T-cell (primary cell): ENCODE data around the gene MGA. TPM values are rescaled to one million over a fixed set of nuclear protein-coding genes. Genes with fewer than 3 reads are reported as not detected.

Experiments used
- ATAC-seq, 4 experiments: fragments of 200-7000 bp in 3 of 4; fragments of 150-1000 bp in 1 of 4; cut with Tn5 transposase; replicated peaks in 1 of 4; 1 replicate in 3 of 4; 2 replicates in 1 of 4; pipeline ENCODE4 v1.10.0; 2021; ENCODE audit warnings: moderate library complexity in 3 of 4, mild to moderate bottlenecking in 2 of 4, moderate number of reproducible peaks in 1 of 4
- CTCF ChIA-PET, 2 donors: fragments of 300-600 bp; sonication (Branson Sonifier 250); formaldehyde crosslinking; loops; one replicate each; lab custom pipeline; 2022; ENCODE audit warnings: antibody characterized with exemption in 2 of 2; lab: Charles Lee
- POLR2A ChIA-PET, 2 donors: fragments of 300-600 bp; sonication (Branson Sonifier 250); formaldehyde crosslinking; loops; one replicate each; lab custom pipeline; 2022; ENCODE audit warnings: antibody characterized with exemption in 2 of 2; lab: Charles Lee
- DNase-seq, 35 experiments: peaks; one replicate each; pipeline versions ENCODE4 v3.0.0 to v3.0.0-alpha.2; 2013 to 2023
- H3K27ac ChIP-seq: one replicate; pipeline ENCODE4 v1.5.1; 2013; ENCODE audit warnings: low read length
- H3K27me3 ChIP-seq, 2 experiments: replicated peaks in 1 of 2; 1 replicate in 1 of 2; 2 replicates in 1 of 2; pipeline versions ENCODE4 v1.6.1 to v1.7.0; 2013; ENCODE audit warnings: low read length in 1 of 2, mixed read lengths in 1 of 2; ENCODE audit not compliant: control insufficient read depth in 2 of 2, insufficient read depth in 2 of 2; ENCODE audit errors: extremely low read depth in 1 of 2
- H3K36me3 ChIP-seq, 2 donors: 1 replicate in 1 of 2; 2 replicates in 1 of 2; pipeline versions ENCODE4 v1.6.1 to v1.7.0; 2013; ENCODE audit warnings: low read length in 1 of 2; ENCODE audit not compliant: control insufficient read depth in 2 of 2, insufficient read depth in 1 of 2; ENCODE audit errors: extremely low read depth in 1 of 2
- H3K4me1 ChIP-seq, 2 experiments: 1 replicate in 1 of 2; 2 replicates in 1 of 2; pipeline versions ENCODE4 v1.6.1 to v1.7.0; 2013; ENCODE audit warnings: low read length in 2 of 2, mixed read lengths in 1 of 2; ENCODE audit not compliant: insufficient read depth in 2 of 2, control insufficient read depth in 1 of 2; ENCODE audit errors: extremely low read depth in 1 of 2
- H3K4me3 ChIP-seq, 2 donors: 1 replicate in 1 of 2; 2 replicates in 1 of 2; pipeline versions ENCODE4 v1.5.1 to v1.7.0; 2013; ENCODE audit warnings: mild to moderate bottlenecking in 2 of 2, low read length in 1 of 2, moderate library complexity in 1 of 2; ENCODE audit not compliant: control insufficient read depth in 1 of 2; ENCODE audit errors: extremely low read depth in 1 of 2
- H3K9me3 ChIP-seq: 2 replicates; pipeline ENCODE4 v1.7.0; 2013
- H3K27ac Mint-ChIP-seq, 2 donors: one replicate each; pipeline ENCODE4 v1.8.0; 2020 to 2021; ENCODE audit warnings: mild to moderate bottlenecking in 2 of 2, mixed read lengths in 2 of 2
- H3K27me3 Mint-ChIP-seq, 2 donors: one replicate each; pipeline ENCODE4 v1.8.0; 2021 to 2022; ENCODE audit warnings: mixed read lengths in 2 of 2
- H3K36me3 Mint-ChIP-seq: one replicate; pipeline ENCODE4 v1.8.0; 2021; ENCODE audit warnings: mixed read lengths
- H3K4me1 Mint-ChIP-seq, 3 donors: one replicate each; pipeline ENCODE4 v1.8.0; 2020 to 2022; ENCODE audit warnings: mixed read lengths in 3 of 3, mild to moderate bottlenecking in 1 of 3
- H3K4me3 Mint-ChIP-seq, 3 donors: one replicate each; pipeline ENCODE4 v1.8.0; 2020 to 2022; ENCODE audit warnings: mild to moderate bottlenecking in 3 of 3, mixed read lengths in 3 of 3, moderate library complexity in 3 of 3
- H3K9me3 Mint-ChIP-seq, 3 donors: one replicate each; pipeline ENCODE4 v1.8.0; 2020 to 2022; ENCODE audit warnings: mixed read lengths in 3 of 3
- WGBS: methylation state at CpG from one replicate; pipeline ENCODE4 v1.1.5; 2013; ENCODE audit warnings: missing lambda C conversion rate; ENCODE audit not compliant: insufficient coverage; 5-methylcytosine and 5-hydroxymethylcytosine counted together
- total RNA-seq, 35 experiments: library from RNA in 6 of 35; stranded (reverse) in 6 of 35; fragments of 120-200 nt in 1 of 35; gene quantifications; one replicate each; pipeline versions ENCODE4 v1.2.1 to v1.2.4 and lab custom pipeline; 2013 to 2026

Gene MGA
- total RNA-seq, 5 donors from 2014 or later (not counting 1 experiment from before 2014, with no cell fraction given), result 49.7 to 58.7 (median 54.7) TPM

GRCh38 chr15:41809526-41810220, 149.5 kb downstream of the MGA start:
- Mint-ChIP-seq H3K27me3 (no peaks in the 10 kb centered on the region), H3K4me3 (no peak overlapping the region), H3K27ac (peak overlapping the region in 1 of 2 donors; percentile 8), H3K36me3 (peaks cover 10% of the 10 kb centered on the region), H3K4me1 (peaks cover 20 to 22% (median 20%) of the 10 kb centered on the region in 3 donors), H3K9me3 (no peaks in the 10 kb centered on the region)
- Histone ChIP-seq H3K36me3 (peaks cover 12 to 20% of the 10 kb centered on the region in 2 donors), H3K4me3 (no peak overlapping the region), H3K9me3 (no peaks in the 10 kb centered on the region), H3K4me1 (peaks cover 9 to 19% of the 10 kb centered on the region in 2 experiments), H3K27ac (no peak overlapping the region), H3K27me3 (no peaks in the 10 kb centered on the region)
- 63% methylated on average over 7 of the region's 12 CpGs for WGBS
- no peak for ATAC-seq
- ChIA-PET CTCF (interaction anchor here (0.7 to 5.8 kb wide), 6 partner anchors 13 to 1332 kb away, joined by 3 to 104 read pairs (median 5); partner anchors contain the start of gene MAPKBP1 (in 2 of the 2)), POLR2A (no interaction called here)
- DNase-seq, result no peak

GRCh38 chr15:41810651-41811431, 150.6 kb downstream of the MGA start:
- Histone ChIP-seq H3K4me3 (no peak overlapping the region), H3K9me3 (no peaks in the 10 kb centered on the region), H3K27me3 (no peaks in the 10 kb centered on the region), H3K4me1 (peaks cover 3 to 19% of the 10 kb centered on the region in 2 experiments), H3K27ac (no peak overlapping the region), H3K36me3 (peaks cover 12 to 28% of the 10 kb centered on the region in 2 donors)
- ChIA-PET POLR2A (interaction anchor here (0.6 to 1.2 kb wide), 5 partner anchors 11 to 98 kb away, joined by 3 to 9 read pairs (median 7); no protein-coding TSS in a partner anchor), CTCF (interaction anchor here (0.6 to 5.8 kb wide), 22 partner anchors 14 to 1330 kb away, joined by 3 to 104 read pairs (median 4); partner anchors contain the start of gene MAPKBP1 (in 2 of the 2))
- H3K9me3 Mint-ChIP-seq, result no peaks in the 10 kb centered on the region
- 96% methylated on average over 3 of the region's 5 CpGs for WGBS
- peaks cover 17% of the 10 kb centered on the region in 3 donors for H3K4me1 Mint-ChIP-seq
- ATAC-seq (peak in 2 of 4 experiments; percentile 18 to 21), DNase-seq (no peak)
- H3K27ac Mint-ChIP-seq, result no peak overlapping the region
- H3K27me3 Mint-ChIP-seq, result no peaks in the 10 kb centered on the region
- H3K36me3 Mint-ChIP-seq, result peaks cover 16% of the 10 kb centered on the region
- H3K4me3 Mint-ChIP-seq, result no peak overlapping the region

GRCh38 chr15:41811432-41812195, 151.4 kb downstream of the MGA start:
- Mint-ChIP-seq H3K36me3 (peaks cover 19% of the 10 kb centered on the region), H3K27ac (peak overlapping the region in 1 of 2 donors; percentile 48), H3K4me3 (no peak overlapping the region), H3K9me3 (no peaks in the 10 kb centered on the region), H3K4me1 (peaks cover 17% of the 10 kb centered on the region in 3 donors), H3K27me3 (no peaks in the 10 kb centered on the region)
- H3K9me3 ChIP-seq, result no peaks in the 10 kb centered on the region
- no peak overlapping the region for H3K27ac ChIP-seq
- ATAC-seq, result peak; percentile 89 to 98 (median 90)
- POLR2A ChIA-PET, result interaction anchor here in 1 of 2 donors (0.7 to 1.2 kb wide), 2 partner anchors 34 to 38 kb away, joined by 3 to 4 read pairs; partner anchors contain the start of gene MAPKBP1
- CTCF ChIA-PET, result interaction anchor here (0.8 to 5.8 kb wide), 15 partner anchors 9 to 346 kb away, joined by 3 to 104 read pairs (median 4); partner anchors contain the start of gene MAPKBP1 (in 2 of the 2)
- peak; percentile 43 to 83 (median 69) for DNase-seq
- no peak overlapping the region for H3K4me3 ChIP-seq
- H3K4me1 ChIP-seq, result peaks cover 0 to 19% of the 10 kb centered on the region in 2 experiments
- WGBS, result 3% methylated on average over 4 of the region's 18 CpGs
- H3K27me3 ChIP-seq, result no peaks in the 10 kb centered on the region
- peaks cover 9 to 32% of the 10 kb centered on the region in 2 donors for H3K36me3 ChIP-seq

- Histone ChIP-seq H3K9me3 (no peaks in the 10 kb centered on the region), H3K27me3 (no peaks in the 10 kb centered on the region), H3K4me3 (no peak overlapping the region), H3K36me3 (peaks cover 5 to 43% of the 10 kb centered on the region in 2 donors), H3K4me1 (peaks cover 0 to 19% of the 10 kb centered on the region in 2 experiments), H3K27ac (no peak overlapping the region)
- H3K27ac Mint-ChIP-seq, result no peak overlapping the region
- H3K9me3 Mint-ChIP-seq, result no peaks in the 10 kb centered on the region
- ChIA-PET POLR2A (interaction anchor here in 1 of 2 donors (0.6 to 0.7 kb wide), 3 partner anchors 13 to 417 kb away, joined by 3 to 4 read pairs (median 3); no protein-coding TSS in a partner anchor), CTCF (interaction anchor here (1.5 to 5.8 kb wide), 5 partner anchors 12 to 157 kb away, joined by 3 to 104 read pairs (median 7); partner anchors contain the start of gene MAPKBP1 (in 2 of the 2))
- H3K27me3 Mint-ChIP-seq, result no peaks in the 10 kb centered on the region
- no peak for ATAC-seq
- H3K4me1 Mint-ChIP-seq, result peaks cover 17% of the 10 kb centered on the region in 3 donors
- DNase-seq, result no peak
- H3K4me3 Mint-ChIP-seq, result no peak overlapping the region
- H3K36me3 Mint-ChIP-seq, result peaks cover 32% of the 10 kb centered on the region
- 96% methylated on average over 10 of the region's 11 CpGs for WGBS
Observed at GRCh38 chr15:41812820-41813375, 152.7 kb downstream of the MGA start.

GRCh38 chr15:41813426-41813825, 153.2 kb downstream of the MGA start:
- POLR2A ChIA-PET, result interaction anchor here (0.6 kb wide), 3 partner anchors 161 to 418 kb away, joined by 3 to 5 read pairs (median 4); no protein-coding TSS in a partner anchor
- ATAC-seq, result no peak
- no peaks in the 10 kb centered on the region for H3K9me3 Mint-ChIP-seq
- peaks cover 35% of the 10 kb centered on the region for H3K36me3 Mint-ChIP-seq
- no peak for DNase-seq
- H3K27ac Mint-ChIP-seq, result no peak overlapping the region
- CTCF ChIA-PET, result interaction anchor here (2.5 to 5.8 kb wide), 3 partner anchors 40 to 91 kb away, joined by 7 to 104 read pairs (median 42); partner anchors contain the start of gene MAPKBP1 (in 2 of the 2)
- H3K4me1 Mint-ChIP-seq, result peaks cover 17% of the 10 kb centered on the region in 3 donors
- WGBS, result 80% methylated on average over 1 of the region's 8 CpGs
- Histone ChIP-seq H3K4me1 (peaks cover 0 to 19% of the 10 kb centered on the region in 2 experiments), H3K27ac (no peak overlapping the region), H3K4me3 (no peak overlapping the region), H3K27me3 (no peaks in the 10 kb centered on the region), H3K9me3 (no peaks in the 10 kb centered on the region), H3K36me3 (peaks cover 5 to 49% of the 10 kb centered on the region in 2 donors)
- H3K4me3 Mint-ChIP-seq, result no peak overlapping the region
- no peaks in the 10 kb centered on the region for H3K27me3 Mint-ChIP-seq
